Osteoblast (primary cell): ENCODE data around the gene WFDC9. TPM values are rescaled to one million over a fixed set of nuclear protein-coding genes. Genes with fewer than 3 reads are reported as not detected.

Source experiments
- DNase-seq: peaks from one replicate; pipeline ENCODE4 v3.0.0; 2011; ENCODE audit warnings: low spot score, mixed read lengths; ENCODE audit not compliant: insufficient read length; ENCODE audit errors: missing footprints
- H2AFZ ChIP-seq: 2 replicates; pipeline ENCODE4 v1.6.0; 2011; ENCODE audit warnings: mild to moderate bottlenecking, low read length
- H3K27ac ChIP-seq: 2 replicates; pipeline ENCODE4 v1.5.1; 2011; ENCODE audit warnings: mild to moderate bottlenecking, low read depth, low read length, moderate library complexity
- H3K27me3 ChIP-seq: 2 replicates; pipeline ENCODE4 v1.6.0; 2012; ENCODE audit warnings: mild to moderate bottlenecking, control low read depth, inconsistent platforms, low read length, moderate library complexity; ENCODE audit not compliant: insufficient read depth
- H3K36me3 ChIP-seq: 2 replicates; pipeline ENCODE4 v1.5.1; 2011; ENCODE audit warnings: mild to moderate bottlenecking, low read length, control low read depth, moderate library complexity; ENCODE audit not compliant: insufficient read depth
- H3K4me1 ChIP-seq: 2 replicates; pipeline ENCODE4 v1.5.1; 2011; ENCODE audit warnings: mild to moderate bottlenecking, low read length, control low read depth, moderate library complexity; ENCODE audit not compliant: insufficient read depth
- H3K4me2 ChIP-seq: 2 replicates; pipeline ENCODE4 v1.6.0; 2011; ENCODE audit warnings: mild to moderate bottlenecking, low read length; ENCODE audit not compliant: insufficient read depth
- H3K4me3 ChIP-seq: fragments of 200-600 bp; sonication (generic); 3 replicates; pipeline ENCODE4 v1.5.1; 2012; ENCODE audit warnings: mild to moderate bottlenecking, low read length, inconsistent platforms; ENCODE audit not compliant: insufficient read depth
- H3K79me2 ChIP-seq: 2 replicates; pipeline ENCODE4 v1.6.0; 2012; ENCODE audit warnings: mild to moderate bottlenecking, low read length, control low read depth, inconsistent platforms; ENCODE audit not compliant: insufficient read depth
- H3K9me3 ChIP-seq: 2 replicates; pipeline ENCODE4 v1.5.1; 2011; ENCODE audit warnings: low read depth, low read length, control low read depth
- H4K20me1 ChIP-seq: 2 replicates; pipeline ENCODE4 v1.6.0; 2012; ENCODE audit warnings: mild to moderate bottlenecking, low read length, control low read depth; ENCODE audit not compliant: insufficient read depth
- CTCF ChIP-seq: IDR thresholded peaks from 2 replicates; pipeline ENCODE4 v1.5.1; 2011; ENCODE audit warnings: mild to moderate bottlenecking, low read depth, low read length, moderate library complexity; ENCODE audit errors: extremely low read depth
- total RNA-seq: library from RNA; depleted of rRNA; stranded (reverse); fragments of >200 nt; gene quantifications from 2 replicates; pipeline ENCODE4 v1.2.3, GENCODE V29; 2012

Gene WFDC9
- total RNA-seq, 1 donor = not detected

GRCh38 chr20:45626540-45626939 is 4.5 kb downstream of the WFDC9 start:
- H3K4me1 ChIP-seq = no peaks in the 10 kb centered on the region
- no peaks in the 10 kb centered on the region for H4K20me1 ChIP-seq
- H3K27ac ChIP-seq = no peak overlapping the region
- no peak overlapping the region for H3K4me3 ChIP-seq
- no peaks in the 10 kb centered on the region for H3K79me2 ChIP-seq
- no peak overlapping the region for H3K4me2 ChIP-seq
- TF ChIP-seq CTCF = no peak
- H3K9me3 ChIP-seq = no peaks in the 10 kb centered on the region
- H3K36me3 ChIP-seq = no peaks in the 10 kb centered on the region
- H3K27me3 ChIP-seq = peaks cover 3% of the 10 kb centered on the region
- no peak for DNase-seq
- no peak overlapping the region for H2AFZ ChIP-seq

GRCh38 chr20:45621593-45621992 is 9.5 kb downstream of the WFDC9 start:
- H4K20me1 ChIP-seq = no peaks in the 10 kb centered on the region
- no peaks in the 10 kb centered on the region for H3K27me3 ChIP-seq
- H3K4me3 ChIP-seq = no peak overlapping the region
- H3K79me2 ChIP-seq = no peaks in the 10 kb centered on the region
- H3K27ac ChIP-seq = no peak overlapping the region
- H2AFZ ChIP-seq = no peak overlapping the region
- H3K36me3 ChIP-seq = no peaks in the 10 kb centered on the region
- H3K4me1 ChIP-seq = no peaks in the 10 kb centered on the region
- no peak overlapping the region for H3K4me2 ChIP-seq
- no peak for DNase-seq
- no peaks in the 10 kb centered on the region for H3K9me3 ChIP-seq
- TF ChIP-seq CTCF = no peak

GRCh38 chr20:45617591-45617990 is 13.5 kb downstream of the WFDC9 start:
- no peak for DNase-seq
- Histone ChIP-seq H4K20me1 (no peaks in the 10 kb centered on the region), H3K9me3 (no peaks in the 10 kb centered on the region), H3K4me1 (no peaks in the 10 kb centered on the region), H3K4me3 (no peak overlapping the region), H3K27me3 (no peaks in the 10 kb centered on the region), H3K4me2 (no peak overlapping the region), H3K36me3 (no peaks in the 10 kb centered on the region), H2AFZ (no peak overlapping the region), H3K79me2 (no peaks in the 10 kb centered on the region), H3K27ac (no peak overlapping the region)
- no peak for TF ChIP-seq CTCF

GRCh38 chr20:45612314-45612713 is 18.8 kb downstream of the WFDC9 start:
- H3K36me3 ChIP-seq = no peaks in the 10 kb centered on the region
- no peaks in the 10 kb centered on the region for H3K79me2 ChIP-seq
- H3K4me3 ChIP-seq = no peak overlapping the region
- H3K27ac ChIP-seq = no peak overlapping the region
- H3K4me1 ChIP-seq = peaks cover 21% of the 10 kb centered on the region
- H3K27me3 ChIP-seq = no peaks in the 10 kb centered on the region
- no peaks in the 10 kb centered on the region for H4K20me1 ChIP-seq
- no peak overlapping the region for H2AFZ ChIP-seq
- no peaks in the 10 kb centered on the region for H3K9me3 ChIP-seq
- H3K4me2 ChIP-seq = no peak overlapping the region
- no peak for DNase-seq
- TF ChIP-seq CTCF = no peak
